CD4-positive, alpha-beta T cell treated with Interferon alpha-2 for 1 hour (primary cell): Measurements from ENCODE around the gene STK10.
A peak's percentile ranks its signal among the peaks of the same experiment; 100 is the strongest.

Experiments used
- DNase-seq, 2 donors: peaks; one replicate each; pipeline ENCODE4 v3.0.0-alpha.2; 2020 to 2022

The STK10 gene

GRCh38 chr5:172086194-172086975 lies 101.6 kb downstream of the STK10 start:
- DNase-seq: no peak

GRCh38 chr5:172085738-172086137 lies 102.3 kb downstream of the STK10 start:
- no peak for DNase-seq

GRCh38 chr5:172082180-172082579 lies 105.8 kb downstream of the STK10 start:
- DNase-seq: no peak

- DNase-seq: no peak
Measured at GRCh38 chr5:172079876-172080275, 108.1 kb downstream of the STK10 start.

GRCh38 chr5:172078726-172079345 lies 109.2 kb downstream of the STK10 start:
- DNase-seq: peak; percentile 20

- DNase-seq: no peak
Measured at GRCh38 chr5:172077664-172078425, 110.2 kb downstream of the STK10 start.

GRCh38 chr5:172076761-172077244 lies 111.2 kb downstream of the STK10 start:
- DNase-seq: no peak

- DNase-seq: no peak
Measured at GRCh38 chr5:172075656-172076055, 112.4 kb downstream of the STK10 start.

GRCh38 chr5:172074896-172075295 lies 113.1 kb downstream of the STK10 start:
- no peak for DNase-seq

GRCh38 chr5:172071309-172071875 lies 116.6 kb downstream of the STK10 start:
- DNase-seq: no peak

GRCh38 chr5:172065431-172066065 lies 122.5 kb downstream of the STK10 start:
- no peak for DNase-seq

- no peak for DNase-seq
Measured at GRCh38 chr5:172064766-172065165, 123.3 kb downstream of the STK10 start.

- DNase-seq: no peak
Measured at GRCh38 chr5:172064358-172064757, 123.7 kb downstream of the STK10 start.

- DNase-seq: no peak
Measured at GRCh38 chr5:172063463-172064235, 124.4 kb downstream of the STK10 start.

- DNase-seq: peak in 1 of 2 donors; percentile 24
Measured at GRCh38 chr5:172059661-172060100, 128.3 kb downstream of the STK10 start.

GRCh38 chr5:172058088-172058487 lies 129.9 kb downstream of the STK10 start:
- DNase-seq: no peak

- DNase-seq: no peak
Measured at GRCh38 chr5:172055996-172056395, 132.0 kb downstream of the STK10 start.

GRCh38 chr5:172055421-172055820 lies 132.6 kb downstream of the STK10 start:
- no peak for DNase-seq

GRCh38 chr5:172054611-172055153 lies 133.3 kb downstream of the STK10 start:
- no peak for DNase-seq

GRCh38 chr5:172052450-172053236 lies 135.4 kb downstream of the STK10 start:
- no peak for DNase-seq
